Iris pigment epithelial cell (primary cell): ENCODE measurements around the gene SLC39A3.
"Not testable (repeated sequence)": the region's sequence is repeated elsewhere in the genome, so short reads cannot be mapped to it uniquely, and the experiment has no call there.

Experiments used
- DNase-seq: peaks from one replicate; pipeline ENCODE4 v3.0.0-alpha.2; 2011; ENCODE audit warnings: low read depth

Gene SLC39A3

DNA sequence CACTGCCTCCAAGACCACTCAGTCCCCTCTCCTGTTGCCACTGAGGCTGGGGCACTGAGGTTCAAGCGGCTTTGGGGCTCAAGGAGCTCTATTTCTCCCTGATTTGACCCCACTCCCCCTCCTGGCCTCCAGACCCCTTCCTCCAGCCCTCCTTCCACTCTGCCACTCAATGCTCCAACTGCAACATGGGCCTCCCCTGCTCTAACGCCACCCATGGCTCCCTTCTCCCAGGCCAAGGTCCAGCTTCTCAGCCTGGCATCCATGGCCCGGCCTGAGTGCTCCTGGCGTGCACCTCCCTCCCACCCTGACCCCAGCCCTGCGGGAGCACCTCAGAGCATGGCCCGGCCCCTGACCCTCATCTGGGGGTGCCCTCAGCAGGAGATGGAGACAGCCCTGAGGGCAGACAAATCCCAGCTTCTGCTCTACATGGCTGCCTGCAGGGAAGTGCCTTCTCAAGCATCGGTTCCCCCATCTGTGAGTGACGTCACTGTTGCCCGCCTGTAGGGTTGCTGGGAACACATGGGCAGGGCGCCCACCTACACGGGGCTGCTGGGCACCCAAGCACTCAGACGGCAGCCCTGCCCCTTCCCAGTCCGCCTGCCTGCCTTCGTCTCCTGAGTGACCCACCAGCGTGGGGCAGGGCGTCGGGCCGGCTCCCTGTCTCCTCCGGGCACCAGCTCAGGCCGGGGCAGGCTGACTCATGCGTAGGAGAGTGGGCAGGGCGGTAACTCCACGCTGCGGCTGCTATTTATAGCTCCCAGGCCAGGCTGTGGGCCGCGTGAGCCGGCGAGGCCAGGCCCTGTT, 17.1 kb downstream of the SLC39A3 start:
- peak; percentile 69 for DNase-seq

DNA sequence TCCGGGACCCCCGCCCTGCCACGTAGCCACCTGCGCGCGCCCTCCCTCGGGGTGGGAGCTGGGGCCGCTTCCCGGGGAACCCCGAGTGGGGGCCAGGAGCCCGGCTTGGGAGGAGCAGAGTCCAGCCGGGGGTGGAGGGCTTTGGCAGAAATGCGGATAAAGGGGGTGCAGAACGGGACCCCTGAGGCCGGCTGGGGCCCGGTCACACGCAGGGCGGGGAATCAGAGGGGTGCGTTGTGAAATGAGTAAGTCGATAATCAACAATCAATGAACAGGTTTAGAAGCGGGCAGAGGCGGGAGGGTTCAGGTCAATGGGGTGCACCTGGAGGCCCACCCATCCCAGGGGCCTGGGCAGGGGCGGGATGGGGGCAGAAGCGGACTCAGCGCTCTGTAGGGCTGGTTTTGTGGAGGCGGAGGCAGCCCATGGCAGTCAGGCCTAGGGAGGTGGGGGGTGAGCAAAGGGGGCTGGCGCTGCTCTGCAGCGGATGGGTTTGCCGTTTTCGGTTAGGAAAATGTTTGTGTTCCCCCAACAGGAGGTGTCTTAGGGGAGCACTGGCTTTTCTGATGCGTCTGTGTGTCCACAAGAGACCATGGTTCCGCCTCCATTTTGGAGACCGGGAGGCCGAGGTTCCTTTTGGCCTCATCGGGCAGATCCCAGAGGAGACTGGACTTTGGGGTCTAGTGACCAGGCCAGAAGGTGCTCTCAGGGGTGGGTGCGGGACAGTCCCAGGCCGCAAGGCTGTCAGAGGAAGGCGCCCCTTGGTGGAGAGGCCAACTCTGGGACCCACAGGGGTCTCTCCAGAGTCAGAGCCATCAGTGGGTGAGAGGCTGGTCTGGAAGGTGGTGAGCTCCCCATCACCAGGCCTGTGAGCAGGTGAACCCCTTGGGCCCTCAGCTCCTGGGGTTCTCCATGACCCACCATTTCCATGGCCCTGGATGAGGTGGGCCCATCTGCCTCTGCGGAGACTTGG, 18.0 kb downstream of the SLC39A3 start:
- DNase-seq = no peak

DNA sequence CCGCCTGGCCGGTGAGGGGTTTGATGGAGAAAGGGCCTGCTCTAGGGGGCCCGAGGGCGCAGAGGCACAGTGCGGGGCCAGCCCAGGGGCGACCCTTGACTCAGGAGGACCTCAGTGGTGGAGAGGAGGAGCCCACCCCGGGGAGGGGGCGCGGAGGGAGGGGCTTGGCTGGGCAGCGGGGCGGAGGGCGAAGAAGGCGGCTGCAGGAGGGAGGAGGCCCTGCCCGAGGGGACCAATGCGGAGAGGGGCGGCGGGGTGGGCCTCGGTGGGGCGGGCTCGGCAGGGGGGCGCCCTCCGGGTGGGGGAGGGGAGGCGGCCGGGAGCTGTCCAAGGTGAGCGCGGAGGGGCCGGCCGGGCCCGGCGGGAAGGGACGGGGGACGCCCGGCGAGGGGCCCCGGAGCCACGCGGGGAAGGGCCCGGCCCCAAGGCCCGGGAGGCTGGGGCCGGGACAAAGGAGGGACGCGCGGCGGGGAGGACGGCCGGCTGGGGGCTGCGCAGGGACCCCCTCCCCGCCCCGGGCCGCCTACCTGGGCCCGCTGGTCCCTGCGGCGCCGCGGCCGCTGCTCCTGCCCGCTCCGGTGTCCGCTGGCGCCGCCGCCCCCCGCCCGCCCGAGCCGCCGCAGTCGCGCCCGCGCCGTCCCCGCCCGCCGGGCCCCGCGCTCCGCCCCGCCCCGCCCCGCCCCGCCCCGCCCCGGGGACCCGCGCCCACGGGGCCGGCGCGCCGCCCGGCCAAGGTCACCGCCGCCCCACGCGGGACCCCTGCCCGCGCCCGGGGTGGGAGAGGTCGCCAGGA, 18.8 kb downstream of the SLC39A3 start, which contains the start of gene DIRAS1:
Gene DIRAS1 (minus strand): TSS at position 596 of the 793 bp plus-strand sequence. CDS start 3,566 bp downstream, outside the sequence.
- DNase-seq = no peak

DNA sequence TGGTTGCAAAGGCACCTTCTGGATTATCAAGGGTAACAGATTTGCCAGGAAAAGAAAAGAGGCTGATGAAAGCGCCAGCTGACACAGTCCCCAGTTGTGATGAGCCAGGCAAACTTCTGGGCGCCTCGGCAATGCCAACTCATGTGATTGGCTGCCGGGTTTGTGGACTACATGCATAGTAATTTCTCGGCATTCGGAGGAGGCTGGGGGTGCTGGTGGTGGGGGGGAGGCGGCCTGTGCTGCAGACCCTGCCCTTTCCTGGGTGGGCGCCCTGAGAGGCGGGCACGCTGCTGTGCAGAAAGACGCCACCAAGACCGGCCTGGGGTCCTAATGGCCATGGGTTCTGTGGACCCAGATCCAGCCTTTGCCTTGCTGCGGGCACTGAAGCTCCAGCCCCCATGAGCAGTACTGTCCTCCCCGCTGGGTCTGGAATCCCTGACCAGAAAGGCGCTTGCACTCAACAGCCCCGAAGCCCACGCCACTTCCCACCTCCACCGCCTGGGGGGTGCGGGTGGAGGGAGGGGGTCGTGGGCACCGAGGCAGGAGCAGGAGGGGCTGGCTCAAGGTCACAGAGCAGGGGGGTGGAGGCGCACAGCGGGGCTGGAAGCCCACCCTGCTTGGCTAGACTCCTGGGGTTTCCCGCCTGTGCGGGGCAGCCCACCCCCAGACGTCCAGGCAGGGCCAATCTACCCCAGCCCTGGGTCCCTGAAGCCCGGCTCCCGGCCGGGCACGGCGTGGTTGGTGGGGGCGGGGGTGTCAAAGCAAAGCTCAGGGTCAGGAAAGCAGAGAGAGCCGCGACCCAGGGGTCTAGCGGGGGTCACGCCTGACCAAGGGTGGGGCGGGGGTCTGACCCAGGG, 19.7 kb downstream of the SLC39A3 start:
- DNase-seq = peak; percentile 8

DNA sequence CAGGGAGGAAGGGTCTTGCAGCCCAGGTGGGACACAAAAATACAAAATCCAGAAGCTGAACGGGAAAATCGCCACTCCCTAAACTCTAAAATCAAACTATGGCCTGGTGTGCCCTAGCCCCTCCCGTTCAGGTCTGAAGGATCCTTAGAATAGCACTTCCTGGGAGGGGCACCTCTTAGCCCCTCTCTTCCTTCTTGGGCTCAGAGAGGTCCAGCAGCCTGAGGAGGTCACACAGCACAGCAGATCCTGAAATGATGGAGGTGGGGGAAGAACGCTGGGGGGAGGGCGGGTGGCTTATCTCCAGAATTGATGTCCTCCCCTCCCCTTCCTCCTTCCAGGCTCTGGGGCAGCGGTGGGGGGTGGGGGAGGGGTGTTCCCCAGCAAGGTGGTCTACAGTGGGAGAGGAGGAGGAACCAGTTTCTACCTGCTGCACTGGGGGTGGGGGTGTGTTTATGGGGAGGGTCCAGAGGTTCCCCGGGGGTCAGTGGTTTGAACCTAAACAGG, 20.5 kb downstream of the SLC39A3 start:
- no peak for DNase-seq

DNA sequence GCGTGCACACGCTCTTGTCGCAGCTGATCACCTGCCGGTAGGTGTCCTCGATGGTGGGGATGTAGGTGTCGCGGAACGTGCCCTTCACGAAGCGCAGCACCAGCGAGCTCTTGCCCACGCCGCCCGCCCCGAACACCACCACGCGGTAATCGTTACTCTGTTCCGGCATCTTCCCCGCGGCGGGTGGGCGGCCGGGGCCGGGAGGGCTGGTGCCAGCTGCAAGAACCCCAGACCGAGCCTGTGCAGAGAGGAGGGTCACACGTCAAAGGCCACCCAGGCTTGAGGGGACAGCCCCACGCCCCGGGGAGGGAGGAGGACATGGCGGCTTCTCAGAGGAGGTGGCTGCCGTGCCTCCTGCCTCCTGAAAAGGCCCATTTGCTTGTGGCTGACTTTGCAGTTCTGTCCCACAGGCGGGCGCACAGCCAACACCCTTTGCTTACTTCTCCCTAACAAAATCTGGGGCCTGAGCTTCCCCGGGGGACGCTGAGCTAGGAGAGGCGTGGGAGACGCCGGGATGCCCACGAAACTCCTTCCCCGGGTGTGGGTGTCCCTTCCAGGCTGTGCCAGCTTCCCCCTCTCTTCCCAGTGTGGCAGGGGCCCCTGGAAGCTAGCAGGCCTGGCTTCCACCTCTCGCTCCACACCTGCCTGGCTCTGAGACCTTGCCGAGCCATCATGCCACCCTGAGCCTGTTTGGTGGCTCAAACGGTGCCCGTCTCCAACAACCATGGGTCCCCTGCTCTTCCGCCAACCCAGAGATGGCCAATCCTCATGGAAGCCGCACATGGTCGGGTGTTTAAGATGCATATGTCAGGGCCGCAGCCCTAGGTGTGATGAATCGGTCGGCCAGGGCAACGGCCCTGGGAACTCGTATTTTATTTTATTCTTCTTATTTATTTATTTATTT, 21.9 kb downstream of the SLC39A3 start:
- no peak for DNase-seq

DNA sequence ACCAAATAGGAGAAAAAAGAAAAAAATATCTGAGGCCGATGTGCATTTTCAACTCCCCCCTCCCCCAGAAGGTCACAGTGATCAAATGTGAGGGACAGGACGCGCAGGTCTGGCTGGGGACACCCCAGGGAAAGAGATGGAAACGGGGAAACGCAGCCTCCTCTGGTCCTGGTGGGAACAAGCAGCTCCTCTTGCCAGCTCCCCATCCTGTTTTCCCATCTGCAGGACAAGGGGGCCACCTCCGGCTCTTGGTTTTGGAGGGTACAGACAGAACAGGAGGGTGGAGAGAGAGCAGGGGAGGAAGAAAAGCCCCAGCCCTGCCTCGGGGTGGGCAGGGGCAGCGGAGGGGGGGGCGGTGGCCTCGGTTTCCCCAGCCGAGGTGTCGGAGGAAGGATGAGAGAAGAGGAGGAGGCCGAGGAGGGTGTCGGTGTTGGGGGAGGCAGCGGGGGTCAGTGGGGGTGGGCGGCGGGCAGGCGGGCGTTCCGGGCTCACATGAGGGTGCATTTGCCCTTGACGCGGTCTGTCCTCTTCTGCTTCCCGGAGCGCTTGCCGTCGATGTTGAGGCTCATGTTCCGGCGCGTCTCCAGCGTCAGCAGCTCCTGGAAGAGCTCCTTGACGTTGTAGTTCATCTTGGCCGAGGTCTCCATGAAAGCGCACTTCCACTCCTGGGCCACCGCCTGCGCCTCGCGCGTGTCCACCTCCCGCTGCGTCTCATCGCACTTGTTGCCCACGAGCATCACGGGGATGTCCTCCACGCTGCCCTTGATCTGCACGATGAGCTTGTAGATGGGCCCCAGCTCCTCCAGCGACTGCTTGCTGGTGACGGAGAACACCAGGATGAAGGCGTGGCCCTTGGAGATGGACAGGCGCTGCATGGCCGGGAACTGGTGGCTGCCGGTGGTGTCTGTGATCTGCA, 22.8 kb downstream of the SLC39A3 start:
- no peak for DNase-seq

DNA sequence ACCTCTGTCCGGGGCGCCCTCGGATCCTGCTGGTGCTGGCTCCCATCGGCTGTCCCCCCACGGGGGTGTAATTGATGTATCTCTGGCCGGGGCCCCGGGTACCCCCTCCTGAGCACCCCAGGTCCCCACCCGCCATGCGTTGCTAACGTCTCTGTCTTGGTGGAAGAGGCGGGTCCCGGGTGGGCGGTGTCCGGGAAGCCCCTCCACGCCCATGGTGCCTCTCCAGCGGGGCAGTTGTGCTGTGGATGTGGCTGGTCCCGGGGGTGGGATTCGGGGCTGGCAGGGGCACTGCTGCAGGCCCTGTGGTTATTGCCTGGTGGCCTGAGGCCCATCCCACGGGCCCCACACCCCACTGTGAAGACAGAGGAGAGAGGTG, 23.6 kb downstream of the SLC39A3 start:
- DNase-seq = no peak

DNA sequence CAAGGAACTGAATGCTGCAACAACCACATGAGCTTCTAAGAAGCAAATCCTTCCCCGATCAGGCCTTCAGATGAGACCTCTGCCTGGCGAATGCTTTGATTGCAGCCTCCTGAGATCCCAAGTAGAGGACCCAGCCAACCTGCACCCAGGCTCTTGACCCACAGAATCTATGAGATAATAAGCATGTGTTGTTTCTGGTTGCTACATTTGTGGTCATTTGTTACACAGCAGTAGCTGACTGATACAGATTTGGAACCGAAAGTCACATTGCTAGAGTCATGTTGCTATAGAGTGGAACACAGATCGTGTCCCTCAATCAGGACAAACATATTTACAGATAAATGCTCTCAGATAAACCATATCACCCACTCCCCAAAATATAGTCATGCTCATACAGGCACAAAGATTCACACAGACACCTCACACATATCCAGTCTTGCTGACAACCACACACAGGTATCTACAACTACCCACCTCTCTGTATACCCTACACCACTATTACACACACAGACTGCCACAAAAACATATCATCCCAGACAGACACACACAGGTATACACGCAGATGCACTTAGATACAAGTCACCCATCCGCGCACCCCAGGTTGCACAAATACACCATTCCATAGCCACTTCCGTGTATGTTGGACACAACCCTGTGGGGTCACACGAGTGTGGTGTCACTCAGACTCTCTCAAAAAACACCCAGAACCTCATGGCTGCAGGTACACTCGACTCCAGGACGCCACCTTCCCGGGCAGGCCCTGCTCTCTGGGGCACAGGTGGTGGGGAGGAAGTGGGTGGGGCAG, 24.1 kb downstream of the SLC39A3 start:
- no peak for DNase-seq

DNA sequence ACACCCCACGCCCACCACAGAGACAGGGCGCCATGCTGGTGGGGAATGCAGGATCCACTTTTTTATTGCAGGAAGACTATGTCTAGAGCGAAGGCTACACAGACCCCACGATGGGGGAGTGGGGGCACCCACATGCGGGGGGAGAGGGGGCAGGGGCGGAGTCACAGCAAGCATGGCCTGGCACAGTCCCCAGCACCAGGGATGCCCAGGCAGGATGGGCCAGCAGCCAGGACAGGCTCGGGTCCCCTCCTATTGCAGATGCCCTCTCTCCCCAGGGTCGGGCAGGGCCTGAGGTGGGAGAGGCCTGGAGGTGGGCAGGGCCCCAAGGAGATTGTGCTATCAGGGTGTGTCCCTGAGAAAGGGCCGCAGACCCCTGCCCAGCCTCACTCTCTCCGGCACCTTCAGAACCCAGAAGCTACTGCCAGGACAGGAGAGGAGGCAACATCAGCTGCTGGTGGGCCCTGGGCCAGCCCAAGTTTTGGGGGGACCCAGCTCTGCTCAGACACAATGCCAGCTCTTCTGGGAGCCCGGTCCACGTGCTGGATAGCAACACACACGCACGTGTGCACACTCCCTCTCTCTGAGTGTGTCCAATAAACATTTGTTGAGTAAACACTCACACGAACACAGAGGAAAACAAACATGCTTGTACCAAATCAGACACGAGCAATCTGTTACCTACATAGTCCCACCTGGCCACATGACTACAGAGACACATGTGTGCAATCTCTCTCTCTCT, 25.1 kb downstream of the SLC39A3 start:
- DNase-seq = no peak

DNA sequence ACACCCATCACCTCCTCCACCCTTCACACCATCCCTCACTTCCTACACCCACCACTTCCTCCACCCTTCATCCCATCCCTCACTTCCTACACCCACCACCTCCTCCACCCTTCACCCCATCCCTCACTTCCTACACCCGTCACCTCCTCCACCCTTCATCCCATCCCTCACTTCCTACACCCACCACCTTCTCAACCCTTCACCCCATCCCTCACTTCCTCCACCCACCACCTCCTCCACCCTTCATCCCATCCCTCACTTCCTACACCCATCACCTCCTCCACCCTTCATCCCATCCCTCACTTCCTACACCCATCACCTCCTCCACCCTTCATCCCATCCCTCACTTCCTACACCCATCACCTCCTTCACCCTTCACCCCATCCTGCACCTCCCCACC, 25.7 kb downstream of the SLC39A3 start:
- not testable (repeated sequence) for DNase-seq

DNA sequence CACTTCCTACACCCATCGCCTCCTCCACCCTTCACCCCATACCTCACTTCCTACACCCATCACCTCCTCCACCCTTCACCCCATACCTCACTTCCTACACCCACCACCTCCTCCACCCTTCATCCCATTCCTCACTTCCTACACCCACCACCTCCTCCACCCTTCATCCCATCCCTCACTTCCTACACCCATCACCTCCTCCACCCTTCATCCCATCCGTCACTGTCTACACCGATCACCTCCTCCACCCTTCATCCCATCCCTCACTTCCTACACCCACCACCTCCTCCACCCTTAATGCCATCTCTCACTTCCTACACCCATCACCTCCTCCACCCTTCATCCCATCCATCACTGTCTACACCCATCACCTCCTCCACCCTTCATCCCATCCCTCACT, 26.6 kb downstream of the SLC39A3 start:
- DNase-seq = not testable (repeated sequence)

DNA sequence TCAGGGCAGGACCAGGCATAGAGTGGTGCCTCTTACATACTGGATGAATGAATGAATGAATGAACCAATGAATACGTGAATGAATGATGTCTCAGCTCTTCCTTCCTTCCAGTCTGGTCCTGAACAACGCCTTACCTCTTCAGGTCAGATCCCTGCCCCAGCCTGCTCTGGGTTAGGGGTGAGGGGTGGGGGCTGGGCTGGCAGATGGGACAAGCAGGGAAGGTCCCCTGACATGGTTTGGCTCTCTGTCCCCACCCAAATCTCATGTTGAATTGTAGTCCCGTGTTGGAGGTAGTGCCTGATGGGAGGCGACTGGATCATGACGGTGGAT, 28.0 kb downstream of the SLC39A3 start:
- DNase-seq = no peak

DNA sequence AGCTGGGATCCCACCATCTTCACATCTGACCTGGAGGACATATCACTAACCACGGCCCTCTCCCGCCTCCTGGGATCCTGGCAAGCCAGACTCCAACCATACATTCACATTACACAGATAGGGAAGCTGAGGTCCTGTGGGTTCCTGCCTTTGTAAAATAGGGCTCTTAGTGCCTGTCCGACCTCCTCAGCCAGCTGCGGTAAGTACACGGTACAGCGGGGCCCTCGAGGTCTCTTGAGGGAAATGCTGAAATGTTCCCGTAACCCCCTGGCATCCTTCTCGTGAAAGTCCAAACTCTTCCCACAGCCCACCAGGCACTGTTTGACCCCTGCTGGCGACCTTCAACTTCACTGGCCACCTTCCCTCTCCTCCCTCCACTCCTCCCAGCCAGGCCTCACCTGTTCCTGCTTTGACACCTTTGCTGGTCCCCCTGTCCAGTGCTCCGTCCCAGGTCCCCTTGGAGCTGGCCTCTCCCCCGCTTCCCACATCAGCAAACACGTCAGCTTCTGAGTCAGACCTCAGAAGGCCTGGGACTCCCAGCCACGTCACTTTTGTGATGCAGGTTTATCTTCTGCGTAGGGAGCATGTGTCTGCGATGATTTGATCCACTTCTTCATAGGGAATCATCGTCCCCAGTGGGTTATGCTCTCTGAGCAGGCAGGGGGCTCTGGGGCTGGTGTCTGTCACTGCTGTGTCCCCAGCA, 28.5 kb downstream of the SLC39A3 start:
- DNase-seq = peak; percentile 86

DNA sequence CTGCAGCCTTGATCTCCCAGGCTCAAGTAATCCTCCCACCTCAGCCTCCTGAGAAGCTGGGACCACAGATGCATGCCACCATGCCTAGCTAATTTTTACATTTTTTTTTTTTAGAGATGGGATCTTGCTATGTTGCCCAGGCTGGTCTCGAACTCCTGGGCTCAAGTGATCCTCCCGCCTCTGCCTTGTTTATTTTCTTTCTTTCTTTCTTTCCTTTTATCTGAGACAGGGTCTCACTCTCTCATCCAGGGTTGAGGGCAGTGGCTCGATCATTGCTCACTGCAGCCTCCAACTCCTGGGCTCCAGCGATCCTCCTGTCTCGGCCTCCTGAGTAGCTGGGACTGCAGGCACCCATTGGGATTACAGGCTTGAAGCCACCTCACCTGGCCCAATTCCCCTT, 33.6 kb downstream of the SLC39A3 start:
- no peak for DNase-seq

DNA sequence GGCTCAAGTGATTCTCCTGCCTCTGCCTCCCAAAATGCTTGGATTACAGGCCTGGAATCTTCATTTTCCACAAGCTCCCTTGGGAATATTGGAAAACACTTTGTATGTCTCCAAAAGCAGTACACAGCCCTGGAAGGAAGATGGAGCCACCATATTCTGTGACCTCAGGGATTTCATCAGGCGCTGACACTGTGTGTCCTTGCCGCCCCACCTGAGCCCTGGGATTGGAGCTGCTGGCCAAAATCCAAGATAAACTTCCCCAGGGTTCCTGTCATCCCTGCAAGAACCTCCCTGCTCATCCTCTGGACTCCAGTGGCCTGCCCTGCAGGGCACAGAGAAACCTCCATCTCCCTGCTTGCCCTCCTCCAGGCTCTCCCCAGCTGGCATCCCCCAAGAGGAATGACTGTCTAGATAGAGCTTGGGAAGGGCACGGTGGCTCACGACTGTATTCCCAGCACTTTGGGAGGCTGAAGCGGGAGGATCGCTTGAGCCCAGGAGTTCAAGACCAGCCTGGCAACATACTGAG, 36.1 kb downstream of the SLC39A3 start:
- no peak for DNase-seq

DNA sequence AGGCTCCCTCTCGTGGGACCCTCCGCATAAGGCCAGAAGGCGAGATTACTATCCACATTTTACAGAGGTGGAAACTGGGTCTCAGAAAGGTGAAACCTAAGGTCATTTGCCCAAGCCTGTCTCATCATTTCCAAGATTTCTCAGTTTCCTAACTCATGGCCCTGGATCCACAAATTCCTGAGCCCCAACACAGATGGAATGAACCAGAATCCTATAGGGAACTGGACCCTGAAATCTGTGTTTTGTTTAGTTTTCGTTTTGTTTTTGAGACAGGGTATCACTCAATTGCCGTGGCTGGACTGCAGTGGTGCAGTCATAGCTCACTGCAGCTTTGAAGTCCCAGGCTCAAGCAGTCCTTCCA, 36.8 kb downstream of the SLC39A3 start:
- DNase-seq = no peak
